ENCODE results near the gene BNC1.
A peak's percentile ranks its signal among the peaks of the same experiment; 100 is the strongest.

GRCh38 chr15:83282776-83283137 lies 1.7 kb downstream of the BNC1 start:
- no peak for TF ChIP-seq CTCF (IDR thresholded peaks at IDR 0.05)
- TF ChIP-seq NFIC (IDR thresholded peaks at IDR 0.05; ENCODE audit: borderline replicate concordance), result no peak
- no peak for TF ChIP-seq JUND (IDR thresholded peaks at IDR 0.05)
- TF ChIP-seq RAD21 (IDR thresholded peaks at IDR 0.05; ENCODE audit: low read length), result no peak
- TF ChIP-seq NRF1 (IDR thresholded peaks at IDR 0.05; ENCODE audit: low read depth, low read length), result no peak
- TF ChIP-seq EZH2phosphoT487 (IDR thresholded peaks at IDR 0.05; ENCODE audit: borderline replicate concordance, low read depth), result peak; percentile 75; the same call in 1 of the 2 replicates
- TF ChIP-seq EP300 (IDR thresholded peaks at IDR 0.05; ENCODE audit: borderline replicate concordance in 1 of 2, low read depth in 1 of 2, low read length in 1 of 2), result no peak
- TF ChIP-seq MAX (IDR thresholded peaks at IDR 0.05; ENCODE audit: low read depth), result no peak

Measured in SK-N-SH (cell line).